NT2/D1 (cell line): ENCODE data around the gene GBP7.

Experiments
- DNase-seq: peaks from one replicate; pipeline ENCODE4 v3.0.0-alpha.2; 2011; ENCODE audit warnings: low read depth, low spot score
- H3K27me3 ChIP-seq: 2 replicates; pipeline ENCODE4 v1.6.0; 2011; ENCODE audit warnings: mild to moderate bottlenecking; ENCODE audit not compliant: insufficient read length, insufficient read depth
- H3K36me3 ChIP-seq: 2 replicates; pipeline ENCODE4 v1.6.1; 2011; ENCODE audit warnings: mild to moderate bottlenecking, low read length, mixed read lengths; ENCODE audit not compliant: insufficient read depth, insufficient read length
- H3K4me1 ChIP-seq: 2 replicates; pipeline ENCODE4 v1.5.1; 2011; ENCODE audit not compliant: insufficient read depth, insufficient read length
- H3K4me3 ChIP-seq: 2 replicates; pipeline ENCODE4 v1.5.1; 2011; ENCODE audit warnings: low read depth; ENCODE audit not compliant: insufficient read length
- H3K9ac ChIP-seq: 2 replicates; pipeline ENCODE4 v1.6.0; 2011; ENCODE audit warnings: low read depth; ENCODE audit not compliant: insufficient read length
- H3K9me3 ChIP-seq: 2 replicates; pipeline ENCODE4 v1.5.1; 2011; ENCODE audit warnings: mild to moderate bottlenecking, low read length; ENCODE audit not compliant: insufficient read depth
- SUZ12 ChIP-seq: IDR thresholded peaks from 2 replicates; pipeline ENCODE4 v1.6.1; 2011; ENCODE audit not compliant: insufficient read length, insufficient read depth; ENCODE audit errors: extremely low read depth
- YY1 ChIP-seq: IDR thresholded peaks from 2 replicates; pipeline ENCODE4 v1.6.1; 2011; ENCODE audit not compliant: insufficient read length, insufficient read depth
- ZNF274 ChIP-seq: IDR thresholded peaks from 2 replicates; pipeline ENCODE4 v1.6.1; 2011; ENCODE audit warnings: mild to moderate bottlenecking, low read depth, low read length

GBP7 gene

DNA sequence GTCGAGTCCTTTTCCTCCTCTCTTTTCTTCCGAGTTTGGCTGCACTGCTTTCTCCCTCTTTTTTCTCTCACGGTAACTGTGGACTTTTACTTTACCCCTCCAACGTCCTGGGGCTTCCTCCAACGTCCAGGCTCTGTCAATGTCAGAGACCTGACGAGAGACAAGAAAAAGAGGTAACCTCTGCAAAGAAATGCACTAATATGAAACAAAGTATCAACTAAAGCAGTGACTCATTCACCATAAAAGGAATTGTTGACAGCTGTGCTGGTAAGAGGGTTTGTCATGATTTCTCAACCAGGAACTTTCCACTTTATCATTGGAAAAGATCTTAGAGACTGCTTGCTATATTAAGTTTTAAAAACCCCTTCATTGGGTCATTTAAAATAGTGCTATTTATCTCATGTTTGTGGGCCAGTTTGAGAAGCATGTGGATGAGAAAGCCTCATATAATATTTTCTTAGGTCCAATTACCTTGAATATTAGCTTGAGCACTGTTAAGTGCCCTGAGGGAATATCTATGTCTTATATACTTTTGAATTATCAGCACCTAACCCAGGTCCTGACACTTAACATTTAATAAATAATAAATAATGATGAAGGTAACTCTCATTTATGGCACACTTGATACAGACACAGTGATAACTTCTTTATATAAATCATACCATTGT lies 49.8 kb downstream of the GBP7 start, which contains the start of gene GBP2:
Gene GBP2 (minus strand): TSS at position 202 of the 668 bp plus-strand sequence. CDS start 4,148 bp downstream, outside the sequence.
- no peak within 1 kb of the TSS for H3K9ac ChIP-seq
- H3K9me3 ChIP-seq = no peaks in the 10 kb centered on the region
- no peak within 1 kb of the TSS for H3K4me3 ChIP-seq
- H3K4me1 ChIP-seq = no peaks in the 10 kb centered on the region
- no peak for DNase-seq
- TF ChIP-seq ZNF274 (no peak), YY1 (no peak), SUZ12 (no peak)
- H3K36me3 ChIP-seq = no peaks in the 10 kb centered on the region
- H3K27me3 ChIP-seq = no peaks in the 10 kb centered on the region

DNA sequence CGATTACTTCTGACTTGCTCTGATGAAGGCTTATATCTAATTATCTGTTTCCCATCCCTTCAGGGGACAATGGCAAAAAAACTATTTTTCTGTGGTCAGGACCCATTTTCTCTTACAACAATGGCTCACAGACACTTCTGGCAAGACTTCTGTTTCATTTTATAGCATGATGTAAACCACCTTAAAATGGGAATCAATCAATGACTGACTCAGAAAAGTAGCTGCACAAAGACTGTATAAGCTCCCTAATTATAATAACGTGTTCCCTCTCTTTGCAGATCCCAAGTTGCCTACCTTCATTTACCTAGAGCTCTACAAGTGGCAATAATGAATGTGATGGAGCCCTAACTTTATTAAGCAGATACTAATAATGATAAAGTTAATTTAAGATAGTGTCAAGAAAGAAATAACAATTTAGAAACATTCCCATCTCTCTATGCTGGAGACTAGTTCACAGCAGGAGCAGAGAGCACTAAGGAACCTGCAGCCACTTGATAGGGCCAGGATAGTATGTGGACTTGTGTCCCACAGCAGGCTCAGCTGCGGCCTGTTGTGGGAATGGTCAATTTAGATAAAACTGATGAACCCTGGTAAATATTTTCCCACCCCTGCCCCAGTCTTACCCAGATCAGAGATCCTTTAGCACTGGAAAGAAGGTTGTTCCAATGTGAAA lies 50.4 kb downstream of the GBP7 start:
- Histone ChIP-seq H3K36me3 (no peaks in the 10 kb centered on the region), H3K9me3 (no peaks in the 10 kb centered on the region), H3K27me3 (no peaks in the 10 kb centered on the region), H3K4me3 (no peak overlapping the region), H3K4me1 (no peaks in the 10 kb centered on the region), H3K9ac (no peak overlapping the region)
- no peak for DNase-seq
- TF ChIP-seq ZNF274 (no peak), SUZ12 (no peak), YY1 (no peak)

DNA sequence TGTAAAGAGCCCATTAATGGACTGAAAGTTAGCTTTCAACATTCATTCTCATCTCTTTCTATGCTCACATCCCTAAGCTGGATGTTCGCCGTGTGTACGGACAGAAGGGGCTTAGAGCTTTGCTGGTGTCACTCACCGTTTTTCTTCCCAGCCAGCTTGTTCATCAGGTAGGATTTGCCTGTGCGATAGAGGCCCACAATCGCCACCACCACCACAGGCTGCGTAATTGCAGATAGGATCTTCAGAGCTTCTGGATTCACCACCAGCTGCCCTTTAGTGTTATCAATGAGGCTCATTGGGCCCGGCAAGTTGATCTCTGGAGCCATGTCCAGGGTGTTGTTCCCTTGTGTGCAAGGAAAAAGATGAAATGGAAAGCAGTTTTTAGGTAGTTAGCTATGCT lies 54.2 kb downstream of the GBP7 start:
- no peak overlapping the region for H3K9ac ChIP-seq
- H3K9me3 ChIP-seq = no peaks in the 10 kb centered on the region
- no peaks in the 10 kb centered on the region for H3K36me3 ChIP-seq
- no peaks in the 10 kb centered on the region for H3K27me3 ChIP-seq
- TF ChIP-seq ZNF274 = no peak
- TF ChIP-seq SUZ12 = no peak
- no peak for TF ChIP-seq YY1
- DNase-seq = no peak
- H3K4me1 ChIP-seq = no peaks in the 10 kb centered on the region
- H3K4me3 ChIP-seq = no peak overlapping the region

DNA sequence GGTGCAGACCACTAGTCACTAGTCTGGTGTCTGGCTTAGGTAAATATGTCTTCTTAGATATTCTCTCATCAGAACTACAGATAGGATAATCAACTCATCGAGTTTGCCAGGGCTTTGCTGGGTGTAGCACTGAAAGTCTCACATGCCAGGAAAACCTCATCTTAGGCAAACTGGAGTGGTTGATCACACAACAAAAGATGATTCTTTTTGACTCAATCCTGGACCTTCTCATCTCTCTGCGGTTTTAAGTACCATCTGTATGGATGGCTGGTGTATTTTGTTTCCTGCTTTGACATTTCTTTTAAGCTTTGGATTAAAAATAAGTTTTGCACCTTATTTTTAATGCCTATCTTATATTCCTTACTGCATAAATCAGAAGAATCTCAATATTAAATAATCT lies 61.1 kb downstream of the GBP7 start:
- no peak for DNase-seq
- Histone ChIP-seq H3K27me3 (no peaks in the 10 kb centered on the region), H3K9me3 (no peaks in the 10 kb centered on the region), H3K36me3 (no peaks in the 10 kb centered on the region), H3K4me1 (no peaks in the 10 kb centered on the region), H3K4me3 (no peak overlapping the region), H3K9ac (no peak overlapping the region)
- no peak for TF ChIP-seq ZNF274
- no peak for TF ChIP-seq SUZ12
- no peak for TF ChIP-seq YY1

DNA sequence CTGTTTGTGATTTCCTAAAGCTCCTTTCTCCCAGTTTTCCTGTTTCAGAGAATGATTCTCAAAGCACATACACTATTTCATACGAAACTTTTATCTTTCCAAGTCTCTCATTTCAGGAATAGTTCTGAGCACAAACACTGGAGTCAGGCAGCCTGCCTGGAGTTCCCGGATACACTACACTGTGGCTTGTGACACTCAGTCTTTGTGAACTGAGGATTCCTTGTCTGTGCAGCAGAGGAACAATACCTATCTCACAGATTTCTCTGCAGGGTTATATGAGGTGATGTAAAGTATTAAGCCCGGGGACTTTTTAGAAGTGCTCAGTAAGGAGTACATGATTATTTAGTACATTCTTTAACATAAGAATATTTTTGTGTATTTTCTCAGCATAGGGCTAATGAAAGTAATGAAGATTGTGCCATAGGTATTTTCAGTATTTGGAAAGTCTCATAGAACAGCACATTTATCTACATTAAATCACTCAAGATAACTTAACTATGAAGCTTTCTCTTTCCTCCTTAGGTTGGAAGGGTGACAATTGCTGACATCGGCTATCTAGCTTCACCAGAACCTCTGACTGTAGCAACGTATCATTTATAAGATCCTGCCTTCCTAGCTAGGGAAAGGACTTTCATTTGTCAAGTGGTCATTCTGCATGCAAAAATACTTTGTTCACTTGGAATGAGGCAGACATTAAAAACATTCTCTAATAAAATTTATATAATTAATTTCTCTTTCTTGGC lies 62.8 kb downstream of the GBP7 start:
- no peaks in the 10 kb centered on the region for H3K36me3 ChIP-seq
- no peak overlapping the region for H3K9ac ChIP-seq
- H3K9me3 ChIP-seq = no peaks in the 10 kb centered on the region
- no peak for TF ChIP-seq YY1
- no peak for TF ChIP-seq ZNF274
- no peak for TF ChIP-seq SUZ12
- DNase-seq = no peak
- H3K4me1 ChIP-seq = no peaks in the 10 kb centered on the region
- no peaks in the 10 kb centered on the region for H3K27me3 ChIP-seq
- no peak overlapping the region for H3K4me3 ChIP-seq

DNA sequence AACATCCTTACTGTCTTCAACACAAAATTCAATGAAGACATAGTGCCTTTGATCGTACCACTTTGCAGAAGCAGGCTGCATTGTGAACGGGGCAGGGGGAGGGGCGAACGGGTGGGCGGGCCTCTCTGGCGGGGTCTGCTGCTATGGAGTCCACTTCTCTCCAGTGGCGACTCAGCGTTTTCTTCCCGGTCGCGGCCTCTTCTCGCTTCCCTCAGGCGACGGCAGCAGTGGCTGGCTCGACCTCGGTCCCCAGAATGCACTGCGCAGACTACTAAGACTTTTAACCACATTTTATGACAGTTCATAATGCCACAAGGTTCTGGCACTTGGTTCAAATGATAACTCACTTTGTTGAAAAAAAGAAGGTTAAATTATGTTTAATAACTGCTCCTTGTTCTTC lies 71.1 kb downstream of the GBP7 start:
- Histone ChIP-seq H3K36me3 (no peaks in the 10 kb centered on the region), H3K9me3 (no peaks in the 10 kb centered on the region; the same call in 1 of the 2 replicates), H3K9ac (no peak overlapping the region), H3K4me1 (no peaks in the 10 kb centered on the region), H3K4me3 (no peak overlapping the region), H3K27me3 (no peaks in the 10 kb centered on the region)
- DNase-seq = no peak
- no peak for TF ChIP-seq YY1

DNA sequence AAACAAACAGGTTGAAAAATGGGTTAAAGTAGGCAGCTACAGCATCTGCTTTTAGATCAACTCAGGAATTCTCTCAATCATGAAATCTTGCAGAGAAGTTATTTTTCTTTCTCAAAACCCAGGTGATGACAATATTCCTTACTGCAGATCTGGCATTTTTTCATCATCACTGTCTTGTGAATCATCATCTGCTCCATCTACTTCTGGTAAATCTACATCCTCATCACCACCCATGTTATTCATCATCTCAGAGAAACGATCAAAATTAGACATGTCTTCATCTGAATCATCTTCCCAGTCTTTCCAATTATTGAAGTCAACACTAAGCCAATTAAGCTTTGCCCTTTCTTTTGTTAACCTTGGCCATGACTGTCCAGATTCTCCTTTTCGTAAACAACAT lies 71.7 kb downstream of the GBP7 start:
- no peaks in the 10 kb centered on the region for H3K4me1 ChIP-seq
- no peak overlapping the region for H3K9ac ChIP-seq
- H3K27me3 ChIP-seq = no peaks in the 10 kb centered on the region
- DNase-seq = no peak
- no peaks in the 10 kb centered on the region; the same call in 1 of the 2 replicates for H3K9me3 ChIP-seq
- no peak for TF ChIP-seq YY1
- H3K36me3 ChIP-seq = no peaks in the 10 kb centered on the region
- H3K4me3 ChIP-seq = no peak overlapping the region
